K562 (cell line): ENCODE data around the gene EPHA4. TPM values are rescaled to one million over a fixed set of nuclear protein-coding genes. Genes with fewer than 3 reads are reported as not detected.

Source experiments
- ATAC-seq: fragments of 200-7000 bp; cut with Tn5 transposase; 3 replicates; pipeline ENCODE4 v1.9.1; 2020; ENCODE audit warnings: moderate library complexity
- BruUV-seq: library from RNA; stranded (reverse); fragments of 400-500 nt; replicated peaks from 2 replicates; lab custom pipeline; 2021; lab: Mats Ljungman, UMichigan
- CTCF ChIA-PET: fragments of 300-600 bp; formaldehyde crosslinking; extraction: SDS; loops from one replicate; lab custom pipeline; 2021; ENCODE audit warnings: low intra/inter-chr PET ratio; lab: Yijun Ruan, JAX
- POLR2A ChIA-PET: fragments of 300-600, 350-650 bp; sonication (Branson Sonifier 250); formaldehyde crosslinking; extraction: SDS; loops from one replicate; lab custom pipeline; 2021; ENCODE audit warnings: antibody characterized with exemption, inconsistent platforms; lab: Yijun Ruan, JAX
- DNase-seq, 4 experiments: peaks; one replicate each; pipeline versions ENCODE4 v3.0.0 to v3.0.0-alpha.2; 2011 to 2018; ENCODE audit warnings: low spot score in 3 of 4, mixed read lengths in 3 of 4; ENCODE audit errors: extremely low read depth in 1 of 4
- FAIRE-seq: peaks from 2 replicates; lab custom pipeline; 2011; peaks lifted over from hg19 to GRCh38; lab: Jason Lieb, UNC
- H2AFZ ChIP-seq: 2 replicates; pipeline ENCODE4 v1.6.0; 2011; ENCODE audit warnings: low read depth, low read length, control low read depth, inconsistent platforms
- H3K27ac ChIP-seq: fragments of 200-600 bp; 3 replicates; pipeline ENCODE4 v1.8.0; 2011; ENCODE audit warnings: low read depth, mild to moderate bottlenecking, control low read depth, inconsistent platforms, low read length, moderate library complexity, mixed read lengths; ENCODE audit errors: extremely low read depth
- H3K27me3 ChIP-seq, 2 experiments: fragments of 300-600 bp in 1 of 2; 2 replicates in 1 of 2; 3 replicates in 1 of 2; pipeline versions ENCODE4 v1.6.0 to v1.8.0; 2011; ENCODE audit warnings: inconsistent platforms in 2 of 2, low read length in 2 of 2, mild to moderate bottlenecking in 1 of 2, mixed read lengths in 1 of 2, moderate library complexity in 1 of 2; ENCODE audit not compliant: control insufficient read depth in 2 of 2, insufficient read depth in 2 of 2
- H3K36me3 ChIP-seq: fragments of 300-600 bp; 3 replicates; pipeline ENCODE4 v1.8.0; 2011; ENCODE audit warnings: mild to moderate bottlenecking, low read length, inconsistent platforms; ENCODE audit not compliant: control insufficient read depth, insufficient read depth
- H3K4me1 ChIP-seq, 2 experiments: fragments of 200-600 bp in 1 of 2; replicated peaks in 1 of 2; 2 replicates in 1 of 2; 3 replicates in 1 of 2; pipeline versions ENCODE4 v1.5.1 to v1.8.0; 2011; ENCODE audit warnings: inconsistent platforms in 2 of 2, low read length in 2 of 2, mild to moderate bottlenecking in 1 of 2, mixed read lengths in 1 of 2, moderate library complexity in 1 of 2; ENCODE audit not compliant: control insufficient read depth in 2 of 2, insufficient read depth in 2 of 2
- H3K4me2 ChIP-seq: 2 replicates; pipeline ENCODE4 v1.6.1; 2011; ENCODE audit warnings: low read length, control low read depth, inconsistent platforms, mixed read lengths; ENCODE audit not compliant: insufficient read depth
- H3K4me3 ChIP-seq: fragments of 200-600 bp; sonication (generic), shearing (Covaris generic); 2 replicates; pipeline ENCODE4 v1.5.1; 2016; ENCODE audit warnings: control low read depth, inconsistent platforms
- H3K79me2 ChIP-seq: fragments of 200-600 bp; 3 replicates; pipeline ENCODE4 v1.8.0; 2011; ENCODE audit warnings: low read length, inconsistent platforms; ENCODE audit not compliant: control insufficient read depth, insufficient read depth
- H3K9ac ChIP-seq, 2 experiments: 2 replicates each; pipeline versions ENCODE4 v1.6.0 to v1.6.1; 2011; ENCODE audit warnings: low read depth in 2 of 2, low read length in 2 of 2, control low read depth in 1 of 2, inconsistent platforms in 1 of 2, mild to moderate bottlenecking in 1 of 2, mixed read lengths in 1 of 2; ENCODE audit not compliant: insufficient read depth in 1 of 2
- H3K9me1 ChIP-seq: one replicate; pipeline ENCODE4 v1.6.0; 2011; ENCODE audit warnings: inconsistent platforms, mild to moderate bottlenecking, low read length, moderate library complexity; ENCODE audit not compliant: control insufficient read depth, insufficient read depth
- H3K9me3 ChIP-seq: replicated peaks from 2 replicates; pipeline ENCODE4 v1.5.1; 2011; ENCODE audit warnings: low read depth, low read length, inconsistent platforms; ENCODE audit not compliant: control insufficient read depth, insufficient read depth
- H4K20me1 ChIP-seq: replicated peaks from 2 replicates; pipeline ENCODE4 v1.6.1; 2011; ENCODE audit warnings: low read length, inconsistent platforms, mixed read lengths; ENCODE audit not compliant: control insufficient read depth, insufficient read depth
- EHMT2 ChIP-seq: fragments of 450-650 bp; IDR thresholded peaks from 2 replicates; pipeline ENCODE4 v1.6.1; 2018; ENCODE audit warnings: antibody characterized with exemption
- KAT2B ChIP-seq: IDR thresholded peaks from one replicate; pipeline ENCODE4 v1.6.1; 2012; ENCODE audit warnings: low read depth, mild to moderate bottlenecking, control low read depth, inconsistent platforms, low read length, moderate library complexity
- KAT7 ChIP-seq: sonication (generic); formaldehyde crosslinking; IDR thresholded peaks from 2 replicates; pipeline ENCODE4 v1.8.0; 2022; ENCODE audit warnings: missing genetic modification reagents, mild to moderate bottlenecking, borderline replicate concordance
- MXI1 ChIP-seq: IDR thresholded peaks from 2 replicates; pipeline ENCODE4 v1.6.1; 2011; ENCODE audit warnings: low read depth, mild to moderate bottlenecking, improper control_type of control experiment, low read length
- NR4A1 ChIP-seq, 2 experiments: fragments of 250-450 bp in 1 of 2; fragments of 450-650 bp in 1 of 2; sonication (Bioruptor Pico) in 1 of 2; IDR thresholded peaks; 2 replicates each; pipeline versions ENCODE4 v1.4.0 to v1.6.1; 2016 to 2020; ENCODE audit warnings: mild to moderate bottlenecking in 2 of 2, missing compliant biosample characterization in 1 of 2, missing genetic modification characterization in 1 of 2, moderate library complexity in 1 of 2
- RBM39 ChIP-seq: fragments of 200-400 bp; formaldehyde crosslinking; optimal IDR thresholded peaks from 2 replicates; pipeline ENCODE3; 2018; ENCODE audit warnings: low read depth, low read length
- SMAD3 ChIP-seq: fragments of 450-650 bp; formaldehyde crosslinking; conservative IDR thresholded peaks from 2 replicates; pipeline ENCODE4 v1.4.0; 2020; ENCODE audit warnings: mild to moderate bottlenecking
- TEAD2 ChIP-seq: fragments of 450-650 bp; IDR thresholded peaks from 2 replicates; pipeline ENCODE4 v1.6.1; 2016; ENCODE audit warnings: missing genetic modification characterization, control low read depth, missing compliant biosample characterization
- USF2 ChIP-seq: sonication (generic); formaldehyde crosslinking; IDR thresholded peaks from 2 replicates; pipeline ENCODE4 v1.5.0; 2020; ENCODE audit warnings: missing genetic modification reagents
- ZBTB7A ChIP-seq: IDR thresholded peaks from 2 replicates; pipeline ENCODE4 v1.6.1; 2011; ENCODE audit warnings: low read depth, mild to moderate bottlenecking, low read length, moderate library complexity, borderline replicate concordance; ENCODE audit not compliant: control insufficient read depth
- ZNF24 ChIP-seq: fragments of 450-650 bp; IDR thresholded peaks from 2 replicates; pipeline ENCODE4 v1.6.1; 2016
- ZNF311 ChIP-seq: fragments of 250-450 bp; sonication (Bioruptor Pico); IDR thresholded peaks from 2 replicates; pipeline ENCODE4 v1.4.0; 2020; ENCODE audit warnings: mild to moderate bottlenecking, moderate library complexity
- ZNF316 ChIP-seq: fragments of 450-650 bp; IDR thresholded peaks from 2 replicates; pipeline ENCODE4 v1.6.1; 2016
- ZNF347 ChIP-seq: fragments of 450-650 bp; formaldehyde crosslinking; IDR thresholded peaks from 2 replicates; pipeline ENCODE4 v1.4.0; 2020; ENCODE audit warnings: low read depth, mild to moderate bottlenecking, moderate library complexity
- ZNF518B ChIP-seq: fragments of 250-450 bp; sonication (Bioruptor Pico); IDR thresholded peaks from 2 replicates; pipeline ENCODE4 v1.5.0; 2021; ENCODE audit warnings: mild to moderate bottlenecking, moderate library complexity
- WGBS: fragments of 100-300 bp; shearing (Covaris generic); methylation state at CpG from one replicate; pipeline ENCODE4 v1.1.6; 2016; ENCODE audit warnings: low coverage, mixed read lengths; ENCODE audit not compliant: insufficient coverage; ENCODE audit errors: missing lambda C conversion rate; 5-methylcytosine and 5-hydroxymethylcytosine counted together
- in situ Hi-C: fragments of 300-500 bp; cut with MboI; formaldehyde crosslinking; loops from 4 replicates; pipeline ENCODE4 v1.15.0; 2018; ENCODE audit warnings: inconsistent platforms, mixed read lengths
- intact Hi-C: fragments of 100-400 bp; cut with micrococcal nuclease; formaldehyde crosslinking; loops from 2 replicates; pipeline ENCODE4 v1.14.2; 2022
- polyA plus RNA-seq, 8 experiments: library from polyadenylated mRNA; depleted of rRNA in 4 of 8; stranded (reverse) in 5 of 8; unstranded in 3 of 8; fragments of >200 nt; fragmentation: Nextera tagmentation in 2 of 8; fragmentation: Illumina TruSeq in 1 of 8; extraction: Ambion mirVana in 2 of 8; extraction: Trizol in 1 of 8; gene quantifications; 2 replicates each; pipeline versions ENCODE4 v1.2.1 to v1.2.3, GENCODE V29; 2011 to 2014; ENCODE audit warnings: inconsistent platforms in 1 of 8, missing spikeins in 1 of 8
- total RNA-seq, 7 experiments: library from RNA; depleted of rRNA in 6 of 7; stranded (reverse); fragments of >200 nt in 6 of 7; fragmentation: Illumina TruSeq in 2 of 7; extraction: Trizol in 2 of 7; gene quantifications; 2 replicates each; pipeline versions ENCODE4 v1.2.1 to v1.2.3, GENCODE V29; 2011 to 2021; ENCODE audit warnings: low replicate concordance in 1 of 7
- TF ChIP-seq, protein P1 (sequence below): IDR thresholded peaks from 3 replicates; pipeline ENCODE4 v1.6.1; 2011; ENCODE audit warnings: borderline replicate concordance, mild to moderate bottlenecking; ENCODE audit not compliant: insufficient read length, insufficient read depth
- TF ChIP-seq, protein P2 (sequence below): sonication (generic); formaldehyde crosslinking; IDR thresholded peaks from 2 replicates; pipeline ENCODE4 v1.8.0; 2022; ENCODE audit warnings: missing genetic modification reagents, mild to moderate bottlenecking, borderline replicate concordance

The EPHA4 gene
- total and polyA plus RNA-seq, 9 of the 15 experiments (the other 6 are each of a cell fraction or from before 2014, with no cell fraction given) = 0.07 to 0.09 (median 0.07) TPM; not detected in 6

- CTCF ChIA-PET = no interaction called here
- BruUV-seq = no TSS peak
- TF ChIP-seq USF2 (no peak), ZBTB7A (no peak), ZNF24 (no peak), RBM39 (no peak), NR4A1 (CRISPR knock-in tag; IDR thresholded peaks at IDR 0.05) (no peak), NR4A1 (tag; IDR thresholded peaks at IDR 0.05) (no peak), ZNF316 (no peak), ZNF311 (no peak), TEAD2 (tag) (no peak), KAT7 (no peak), EHMT2 (no peak), ZNF518B (CRISPR knock-in tag) (no peak), KAT2B (no peak), MXI1 (no peak), ZNF347 (no peak), SMAD3 (no peak)
- TF ChIP-seq, protein P1, sequence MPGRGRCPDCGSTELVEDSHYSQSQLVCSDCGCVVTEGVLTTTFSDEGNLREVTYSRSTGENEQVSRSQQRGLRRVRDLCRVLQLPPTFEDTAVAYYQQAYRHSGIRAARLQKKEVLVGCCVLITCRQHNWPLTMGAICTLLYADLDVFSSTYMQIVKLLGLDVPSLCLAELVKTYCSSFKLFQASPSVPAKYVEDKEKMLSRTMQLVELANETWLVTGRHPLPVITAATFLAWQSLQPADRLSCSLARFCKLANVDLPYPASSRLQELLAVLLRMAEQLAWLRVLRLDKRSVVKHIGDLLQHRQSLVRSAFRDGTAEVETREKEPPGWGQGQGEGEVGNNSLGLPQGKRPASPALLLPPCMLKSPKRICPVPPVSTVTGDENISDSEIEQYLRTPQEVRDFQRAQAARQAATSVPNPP = no peak
- TF ChIP-seq, protein P2, sequence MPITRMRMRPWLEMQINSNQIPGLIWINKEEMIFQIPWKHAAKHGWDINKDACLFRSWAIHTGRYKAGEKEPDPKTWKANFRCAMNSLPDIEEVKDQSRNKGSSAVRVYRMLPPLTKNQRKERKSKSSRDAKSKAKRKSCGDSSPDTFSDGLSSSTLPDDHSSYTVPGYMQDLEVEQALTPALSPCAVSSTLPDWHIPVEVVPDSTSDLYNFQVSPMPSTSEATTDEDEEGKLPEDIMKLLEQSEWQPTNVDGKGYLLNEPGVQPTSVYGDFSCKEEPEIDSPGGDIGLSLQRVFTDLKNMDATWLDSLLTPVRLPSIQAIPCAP (CRISPR knock-in tag) = no peak
Observed at GRCh38 chr2:221454459-221455105, 117.5 kb downstream of the EPHA4 start.

More at GRCh38 chr2:221454459-221455105, 117.5 kb downstream of the EPHA4 start:
- 0% methylated on average over 2 of the region's 3 CpGs for WGBS
- no peak overlapping the region for H3K27ac ChIP-seq
- no peak overlapping the region for H3K9ac ChIP-seq
- no peak for FAIRE-seq
- H3K4me1 ChIP-seq = no peaks in the 10 kb centered on the region
- POLR2A ChIA-PET = interaction anchor here (1.1 kb wide), 1 partner anchor 9 kb away, joined by 3 read pairs; no protein-coding TSS in a partner anchor
- no peak overlapping the region for H3K4me3 ChIP-seq
- intact Hi-C loops = no loop called here
- in situ Hi-C loops = no loop called here
- no peak overlapping the region for H3K4me2 ChIP-seq
- no peak for DNase-seq
- no peaks in the 10 kb centered on the region for H3K79me2 ChIP-seq
- no peaks in the 10 kb centered on the region for H3K27me3 ChIP-seq
- no peaks in the 10 kb centered on the region for H3K9me3 ChIP-seq
- ATAC-seq = no peak
- no peaks in the 10 kb centered on the region for H3K9me1 ChIP-seq
- H4K20me1 ChIP-seq = no peaks in the 10 kb centered on the region
- no peak overlapping the region for H2AFZ ChIP-seq
- H3K36me3 ChIP-seq = no peaks in the 10 kb centered on the region
